ENCODE results near the gene GNRHR. TPM values are rescaled to one million over a fixed set of nuclear protein-coding genes. Genes with fewer than 3 reads are reported as not detected.
"Not testable (repeated sequence)": the region's sequence is repeated elsewhere in the genome, so short reads cannot be mapped to it uniquely, and the experiment has no call there.

GNRHR gene
- total RNA-seq, 1 donor, result not detected

- Histone ChIP-seq H3K9me3 (ENCODE audit: low read depth, low read length) (no peaks in the 10 kb centered on the region), H3K4me1 (ENCODE audit: insufficient read depth, low read length) (no peaks in the 10 kb centered on the region), H3K4me3 (ENCODE audit: low read length) (no peak overlapping the region), H3K27me3 (ENCODE audit: insufficient read depth, low read length) (no peaks in the 10 kb centered on the region)
These were observed 35.3 kb downstream of the GNRHR start for GRCh38 chr4:67718848-67719247.

GRCh38 chr4:67717586-67717985 lies 36.6 kb downstream of the GNRHR start:
- Histone ChIP-seq H3K4me1 (ENCODE audit: insufficient read depth, low read length) (peaks cover 3% of the 10 kb centered on the region), H3K4me3 (ENCODE audit: low read length) (no peak overlapping the region), H3K27me3 (ENCODE audit: insufficient read depth, low read length) (no peaks in the 10 kb centered on the region), H3K9me3 (ENCODE audit: low read depth, low read length) (no peaks in the 10 kb centered on the region)

GRCh38 chr4:67714955-67715354 lies 39.2 kb downstream of the GNRHR start:
- H3K4me3 ChIP-seq (ENCODE audit: low read length), result no peak overlapping the region
- peaks cover 3% of the 10 kb centered on the region for H3K4me1 ChIP-seq (ENCODE audit: insufficient read depth, low read length)
- H3K9me3 ChIP-seq (ENCODE audit: low read depth, low read length), result no peaks in the 10 kb centered on the region
- H3K27me3 ChIP-seq (ENCODE audit: insufficient read depth, low read length), result no peaks in the 10 kb centered on the region

- Histone ChIP-seq H3K4me3 (ENCODE audit: low read length) (no peak overlapping the region), H3K27me3 (ENCODE audit: insufficient read depth, low read length) (no peaks in the 10 kb centered on the region), H3K9me3 (ENCODE audit: low read depth, low read length) (no peaks in the 10 kb centered on the region), H3K4me1 (ENCODE audit: insufficient read depth, low read length) (peaks cover 3% of the 10 kb centered on the region)
These were observed 40.0 kb downstream of the GNRHR start for GRCh38 chr4:67714248-67714583.

- Histone ChIP-seq H3K4me3 (ENCODE audit: low read length) (no peak overlapping the region), H3K9me3 (ENCODE audit: low read depth, low read length) (no peaks in the 10 kb centered on the region), H3K27me3 (ENCODE audit: insufficient read depth, low read length) (no peaks in the 10 kb centered on the region), H3K4me1 (ENCODE audit: insufficient read depth, low read length) (peaks cover 3% of the 10 kb centered on the region)
These were observed 40.5 kb downstream of the GNRHR start for GRCh38 chr4:67713529-67714247.

GRCh38 chr4:67712650-67713528 lies 41.3 kb downstream of the GNRHR start:
- Histone ChIP-seq H3K27me3 (ENCODE audit: insufficient read depth, low read length) (no peaks in the 10 kb centered on the region), H3K4me3 (ENCODE audit: low read length) (no peak overlapping the region), H3K9me3 (ENCODE audit: low read depth, low read length) (no peaks in the 10 kb centered on the region), H3K4me1 (ENCODE audit: insufficient read depth, low read length) (peaks cover 3% of the 10 kb centered on the region)

GRCh38 chr4:67712000-67712625 lies 42.1 kb downstream of the GNRHR start:
- no peak overlapping the region for H3K4me3 ChIP-seq (ENCODE audit: low read length)
- H3K9me3 ChIP-seq (ENCODE audit: low read depth, low read length), result peaks cover 1% of the 10 kb centered on the region

GRCh38 chr4:67706682-67707081 lies 47.5 kb downstream of the GNRHR start:
- not testable (repeated sequence) for H3K4me3 ChIP-seq (ENCODE audit: low read length); H3K27me3 ChIP-seq (ENCODE audit: insufficient read depth, low read length); H3K4me1 ChIP-seq (ENCODE audit: insufficient read depth, low read length)
- H3K9me3 ChIP-seq (ENCODE audit: low read depth, low read length), result peaks cover 15% of the 10 kb centered on the region

More at GRCh38 chr4:67712000-67712625, 42.1 kb downstream of the GNRHR start:
- Histone ChIP-seq H3K27me3 (ENCODE audit: insufficient read depth, low read length) (no peaks in the 10 kb centered on the region), H3K4me1 (ENCODE audit: insufficient read depth, low read length) (peaks cover 3% of the 10 kb centered on the region)

- Histone ChIP-seq H3K4me3 (ENCODE audit: low read length) (no peak overlapping the region), H3K4me1 (ENCODE audit: insufficient read depth, low read length) (peaks cover 7% of the 10 kb centered on the region), H3K27me3 (ENCODE audit: insufficient read depth, low read length) (no peaks in the 10 kb centered on the region), H3K9me3 (ENCODE audit: low read depth, low read length) (peaks cover 15% of the 10 kb centered on the region)
These were observed 49.3 kb downstream of the GNRHR start for GRCh38 chr4:67704843-67705242.

- no peaks in the 10 kb centered on the region for H3K27me3 ChIP-seq (ENCODE audit: insufficient read depth, low read length)
- H3K4me3 ChIP-seq (ENCODE audit: low read length), result no peak overlapping the region
- peaks cover 16% of the 10 kb centered on the region for H3K4me1 ChIP-seq (ENCODE audit: insufficient read depth, low read length)
- peaks cover 14% of the 10 kb centered on the region for H3K9me3 ChIP-seq (ENCODE audit: low read depth, low read length)
These were observed 52.0 kb downstream of the GNRHR start for GRCh38 chr4:67702166-67702565.

- Histone ChIP-seq H3K4me3 (ENCODE audit: low read length) (peak overlapping the region; percentile 90), H3K9me3 (ENCODE audit: low read depth, low read length) (peaks cover 7% of the 10 kb centered on the region), H3K27me3 (ENCODE audit: insufficient read depth, low read length) (no peaks in the 10 kb centered on the region), H3K4me1 (ENCODE audit: insufficient read depth, low read length) (peaks cover 16% of the 10 kb centered on the region)
These were observed 52.7 kb downstream of the GNRHR start for GRCh38 chr4:67701517-67701850.

GRCh38 chr4:67700738-67701516 lies 53.3 kb downstream of the GNRHR start, which contains the start of gene UBA6:
TSS of gene UBA6 (minus strand) at chr4:67701155. CDS start at chr4:67701119, 36 bp downstream.
- peak within 1 kb of the TSS; percentile 90 for H3K4me3 ChIP-seq (ENCODE audit: low read length)
- H3K4me1 ChIP-seq (ENCODE audit: insufficient read depth, low read length), result peaks cover 16% of the 10 kb centered on the region
- no peaks in the 10 kb centered on the region for H3K27me3 ChIP-seq (ENCODE audit: insufficient read depth, low read length)
- H3K9me3 ChIP-seq (ENCODE audit: low read depth, low read length), result peaks cover 2% of the 10 kb centered on the region

- no peaks in the 10 kb centered on the region for H3K9me3 ChIP-seq (ENCODE audit: low read depth, low read length)
- H3K4me1 ChIP-seq (ENCODE audit: insufficient read depth, low read length), result peaks cover 16% of the 10 kb centered on the region
- no peaks in the 10 kb centered on the region for H3K27me3 ChIP-seq (ENCODE audit: insufficient read depth, low read length)
- peak overlapping the region; percentile 90 for H3K4me3 ChIP-seq (ENCODE audit: low read length)
These were observed 54.0 kb downstream of the GNRHR start for GRCh38 chr4:67700116-67700737.

- no peaks in the 10 kb centered on the region for H3K27me3 ChIP-seq (ENCODE audit: insufficient read depth, low read length)
- no peak overlapping the region for H3K4me3 ChIP-seq (ENCODE audit: low read length)
- peaks cover 16% of the 10 kb centered on the region for H3K4me1 ChIP-seq (ENCODE audit: insufficient read depth, low read length)
- no peaks in the 10 kb centered on the region for H3K9me3 ChIP-seq (ENCODE audit: low read depth, low read length)
These were observed 54.6 kb downstream of the GNRHR start for GRCh38 chr4:67699603-67700002.
